NCI-H1694 (cell line): ENCODE results near the gene BSND.

Experiments
- DNase-seq: peaks from one replicate; lab custom pipeline; 2025; lab: John Stamatoyannopoulos, UW

BSND gene

GRCh38 chr1:55048453-55049270 lies 49.9 kb downstream of the BSND start:
- no peak for DNase-seq

GRCh38 chr1:55049271-55049913 lies 50.7 kb downstream of the BSND start:
- no peak for DNase-seq

- DNase-seq: peak; percentile 95
Measured at GRCh38 chr1:55049914-55050278, 51.2 kb downstream of the BSND start.

GRCh38 chr1:55050283-55050682 lies 51.5 kb downstream of the BSND start:
- peak; percentile 43 for DNase-seq

- DNase-seq: no peak
Measured at GRCh38 chr1:55051169-55051568, 52.4 kb downstream of the BSND start.

- no peak for DNase-seq
Measured at GRCh38 chr1:55051621-55052020, 52.9 kb downstream of the BSND start.

- DNase-seq: no peak
Measured at GRCh38 chr1:55052221-55053142, 53.7 kb downstream of the BSND start.

- no peak for DNase-seq
Measured at GRCh38 chr1:55053265-55053954, 54.7 kb downstream of the BSND start.

- DNase-seq: no peak
Measured at GRCh38 chr1:55054396-55054795, 55.7 kb downstream of the BSND start.

GRCh38 chr1:55055084-55055882 lies 56.5 kb downstream of the BSND start:
- no peak for DNase-seq

- no peak for DNase-seq
Measured at GRCh38 chr1:55055951-55056631, 57.4 kb downstream of the BSND start.

- DNase-seq: no peak
Measured at GRCh38 chr1:55056632-55056992, 57.9 kb downstream of the BSND start.

- no peak for DNase-seq
Measured at GRCh38 chr1:55057270-55057955, 58.7 kb downstream of the BSND start.

GRCh38 chr1:55057956-55058298 lies 59.2 kb downstream of the BSND start:
- no peak for DNase-seq

GRCh38 chr1:55059302-55060132 lies 60.8 kb downstream of the BSND start:
- DNase-seq: no peak

- peak; percentile 62 for DNase-seq
Measured at GRCh38 chr1:55060133-55060999, 61.6 kb downstream of the BSND start.

- no peak for DNase-seq
Measured at GRCh38 chr1:55061000-55061705, 62.4 kb downstream of the BSND start.
